Measurements from ENCODE around the gene TBC1D23. TPM values are rescaled to one million over a fixed set of nuclear protein-coding genes. Genes with fewer than 3 reads are reported as not detected.
A peak's percentile ranks its signal among the peaks of the same experiment; 100 is the strongest.

The TBC1D23 gene
- total and polyA plus RNA-seq, 2 of the 13 experiments (the other 11 are each of a cell fraction or from before 2014, with no cell fraction given): 28.7 to 35.4 TPM

GRCh38 chr3:100333970-100334487, 73.2 kb downstream of the TBC1D23 start (continued):
- TF ChIP-seq GTF3A (CRISPR knock-in tag; conservative IDR thresholded peaks at IDR 0.05) (no peak), SP2 (CRISPR knock-in tag; IDR thresholded peaks at IDR 0.05) (0 out of 2 replicates have a peak, but pooled peaks have one; percentile 5), ZNF460 (CRISPR knock-in tag; IDR thresholded peaks at IDR 0.05; ENCODE audit: borderline replicate concordance) (peak; percentile 19; the same call in 1 of the 2 replicates), ZNF180 (CRISPR knock-in tag; IDR thresholded peaks at IDR 0.05; ENCODE audit: borderline replicate concordance, low read depth) (no peak), HIC2 (CRISPR knock-in tag; IDR thresholded peaks at IDR 0.05; ENCODE audit: low read depth) (0 out of 2 replicates have a peak, but pooled peaks have one; percentile 33), ZNF282 (IDR thresholded peaks at IDR 0.05; ENCODE audit: partially characterized antibody) (no peak), TBX3 (IDR thresholded peaks at IDR 0.05; ENCODE audit: borderline replicate concordance) (peak; percentile 16; the same call in 1 of the 2 replicates), ZMYM2 (CRISPR knock-in tag; IDR thresholded peaks at IDR 0.05) (0 out of 2 replicates have a peak, but pooled peaks have one; percentile 54), CBX1 (IDR thresholded peaks at IDR 0.05; ENCODE audit: low read depth) (no peak), ZNF296 (CRISPR knock-in tag; conservative IDR thresholded peaks at IDR 0.05) (0 out of 2 replicates have a peak, but pooled peaks have one; percentile 56), ZNF776 (CRISPR knock-in tag; IDR thresholded peaks at IDR 0.05) (no peak), THAP7 (CRISPR knock-in tag; IDR thresholded peaks at IDR 0.05) (peak; percentile 12; the same call in 1 of the 2 replicates), ADNP (CRISPR knock-in tag; IDR thresholded peaks at IDR 0.05) (no peak), ARID5B (CRISPR knock-in tag; IDR thresholded peaks at IDR 0.05) (no peak)
- TF ChIP-seq, protein P1, sequence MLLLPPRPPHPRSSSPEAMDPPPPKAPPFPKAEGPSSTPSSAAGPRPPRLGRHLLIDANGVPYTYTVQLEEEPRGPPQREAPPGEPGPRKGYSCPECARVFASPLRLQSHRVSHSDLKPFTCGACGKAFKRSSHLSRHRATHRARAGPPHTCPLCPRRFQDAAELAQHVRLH (CRISPR knock-in tag; IDR thresholded peaks at IDR 0.05; ENCODE audit: borderline replicate concordance, low read depth): 0 out of 2 replicates have a peak, but pooled peaks have one; percentile 51
- TF ChIP-seq, protein P2, sequence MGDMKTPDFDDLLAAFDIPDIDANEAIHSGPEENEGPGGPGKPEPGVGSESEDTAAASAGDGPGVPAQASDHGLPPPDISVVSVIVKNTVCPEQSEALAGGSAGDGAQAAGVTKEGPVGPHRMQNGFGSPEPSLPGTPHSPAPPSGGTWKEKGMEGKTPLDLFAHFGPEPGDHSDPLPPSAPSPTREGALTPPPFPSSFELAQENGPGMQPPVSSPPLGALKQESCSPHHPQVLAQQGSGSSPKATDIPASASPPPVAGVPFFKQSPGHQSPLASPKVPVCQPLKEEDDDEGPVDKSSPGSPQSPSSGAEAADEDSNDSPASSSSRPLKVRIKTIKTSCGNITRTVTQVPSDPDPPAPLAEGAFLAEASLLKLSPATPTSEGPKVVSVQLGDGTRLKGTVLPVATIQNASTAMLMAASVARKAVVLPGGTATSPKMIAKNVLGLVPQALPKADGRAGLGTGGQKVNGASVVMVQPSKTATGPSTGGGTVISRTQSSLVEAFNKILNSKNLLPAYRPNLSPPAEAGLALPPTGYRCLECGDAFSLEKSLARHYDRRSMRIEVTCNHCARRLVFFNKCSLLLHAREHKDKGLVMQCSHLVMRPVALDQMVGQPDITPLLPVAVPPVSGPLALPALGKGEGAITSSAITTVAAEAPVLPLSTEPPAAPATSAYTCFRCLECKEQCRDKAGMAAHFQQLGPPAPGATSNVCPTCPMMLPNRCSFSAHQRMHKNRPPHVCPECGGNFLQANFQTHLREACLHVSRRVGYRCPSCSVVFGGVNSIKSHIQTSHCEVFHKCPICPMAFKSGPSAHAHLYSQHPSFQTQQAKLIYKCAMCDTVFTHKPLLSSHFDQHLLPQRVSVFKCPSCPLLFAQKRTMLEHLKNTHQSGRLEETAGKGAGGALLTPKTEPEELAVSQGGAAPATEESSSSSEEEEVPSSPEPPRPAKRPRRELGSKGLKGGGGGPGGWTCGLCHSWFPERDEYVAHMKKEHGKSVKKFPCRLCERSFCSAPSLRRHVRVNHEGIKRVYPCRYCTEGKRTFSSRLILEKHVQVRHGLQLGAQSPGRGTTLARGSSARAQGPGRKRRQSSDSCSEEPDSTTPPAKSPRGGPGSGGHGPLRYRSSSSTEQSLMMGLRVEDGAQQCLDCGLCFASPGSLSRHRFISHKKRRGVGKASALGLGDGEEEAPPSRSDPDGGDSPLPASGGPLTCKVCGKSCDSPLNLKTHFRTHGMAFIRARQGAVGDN (CRISPR knock-in tag; IDR thresholded peaks at IDR 0.05): no peak
- TF ChIP-seq, protein P3, sequence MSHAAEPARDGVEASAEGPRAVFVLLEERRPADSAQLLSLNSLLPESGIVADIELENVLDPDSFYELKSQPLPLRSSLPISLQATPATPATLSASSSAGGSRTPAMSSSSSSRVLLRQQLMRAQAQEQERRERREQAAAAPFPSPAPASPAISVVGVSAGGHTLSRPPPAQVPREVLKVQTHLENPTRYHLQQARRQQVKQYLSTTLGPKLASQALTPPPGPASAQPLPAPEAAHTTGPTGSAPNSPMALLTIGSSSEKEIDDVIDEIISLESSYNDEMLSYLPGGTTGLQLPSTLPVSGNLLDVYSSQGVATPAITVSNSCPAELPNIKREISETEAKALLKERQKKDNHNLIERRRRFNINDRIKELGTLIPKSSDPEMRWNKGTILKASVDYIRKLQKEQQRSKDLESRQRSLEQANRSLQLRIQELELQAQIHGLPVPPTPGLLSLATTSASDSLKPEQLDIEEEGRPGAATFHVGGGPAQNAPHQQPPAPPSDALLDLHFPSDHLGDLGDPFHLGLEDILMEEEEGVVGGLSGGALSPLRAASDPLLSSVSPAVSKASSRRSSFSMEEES (CRISPR knock-in tag; IDR thresholded peaks at IDR 0.05): peak; percentile 8; the same call in 1 of the 2 replicates

Measured in HepG2 (cell line).